ENCODE measurements around the gene HS6ST1.

DNA sequence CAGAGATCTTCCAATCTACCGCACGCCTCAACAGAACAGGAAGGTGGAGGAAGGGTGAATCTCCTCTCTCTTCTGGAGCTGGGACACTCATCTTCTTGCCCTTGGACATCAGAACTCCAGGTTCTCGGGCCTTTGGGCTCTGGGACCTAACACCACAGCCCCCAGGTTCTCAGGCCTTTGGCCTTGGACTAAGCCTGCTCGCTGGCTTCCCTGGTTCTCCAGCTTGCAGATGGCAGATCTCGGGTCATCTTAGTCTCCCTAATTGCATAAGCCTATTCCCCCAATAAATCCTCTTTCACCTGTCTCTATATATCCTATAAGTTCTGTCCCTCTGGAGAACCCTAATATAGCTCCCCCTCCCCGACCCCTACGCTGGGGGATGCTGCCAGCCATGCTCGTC lies 14.8 kb downstream of the HS6ST1 start:
- TF ChIP-seq, protein P1, sequence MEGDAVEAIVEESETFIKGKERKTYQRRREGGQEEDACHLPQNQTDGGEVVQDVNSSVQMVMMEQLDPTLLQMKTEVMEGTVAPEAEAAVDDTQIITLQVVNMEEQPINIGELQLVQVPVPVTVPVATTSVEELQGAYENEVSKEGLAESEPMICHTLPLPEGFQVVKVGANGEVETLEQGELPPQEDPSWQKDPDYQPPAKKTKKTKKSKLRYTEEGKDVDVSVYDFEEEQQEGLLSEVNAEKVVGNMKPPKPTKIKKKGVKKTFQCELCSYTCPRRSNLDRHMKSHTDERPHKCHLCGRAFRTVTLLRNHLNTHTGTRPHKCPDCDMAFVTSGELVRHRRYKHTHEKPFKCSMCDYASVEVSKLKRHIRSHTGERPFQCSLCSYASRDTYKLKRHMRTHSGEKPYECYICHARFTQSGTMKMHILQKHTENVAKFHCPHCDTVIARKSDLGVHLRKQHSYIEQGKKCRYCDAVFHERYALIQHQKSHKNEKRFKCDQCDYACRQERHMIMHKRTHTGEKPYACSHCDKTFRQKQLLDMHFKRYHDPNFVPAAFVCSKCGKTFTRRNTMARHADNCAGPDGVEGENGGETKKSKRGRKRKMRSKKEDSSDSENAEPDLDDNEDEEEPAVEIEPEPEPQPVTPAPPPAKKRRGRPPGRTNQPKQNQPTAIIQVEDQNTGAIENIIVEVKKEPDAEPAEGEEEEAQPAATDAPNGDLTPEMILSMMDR (IDR thresholded peaks at IDR 0.05 in 8 of 11, conservative IDR thresholded peaks at IDR 0.05 in 3 of 11): no peak
- TF ChIP-seq POLR2AphosphoS5 (IDR thresholded peaks at IDR 0.05): no peak
- no peak for TF ChIP-seq POLR2A (IDR thresholded peaks at IDR 0.05)

Measured in spleen (tissue), 7 donors.